ENCODE results near the gene CCDC136.

DNA sequence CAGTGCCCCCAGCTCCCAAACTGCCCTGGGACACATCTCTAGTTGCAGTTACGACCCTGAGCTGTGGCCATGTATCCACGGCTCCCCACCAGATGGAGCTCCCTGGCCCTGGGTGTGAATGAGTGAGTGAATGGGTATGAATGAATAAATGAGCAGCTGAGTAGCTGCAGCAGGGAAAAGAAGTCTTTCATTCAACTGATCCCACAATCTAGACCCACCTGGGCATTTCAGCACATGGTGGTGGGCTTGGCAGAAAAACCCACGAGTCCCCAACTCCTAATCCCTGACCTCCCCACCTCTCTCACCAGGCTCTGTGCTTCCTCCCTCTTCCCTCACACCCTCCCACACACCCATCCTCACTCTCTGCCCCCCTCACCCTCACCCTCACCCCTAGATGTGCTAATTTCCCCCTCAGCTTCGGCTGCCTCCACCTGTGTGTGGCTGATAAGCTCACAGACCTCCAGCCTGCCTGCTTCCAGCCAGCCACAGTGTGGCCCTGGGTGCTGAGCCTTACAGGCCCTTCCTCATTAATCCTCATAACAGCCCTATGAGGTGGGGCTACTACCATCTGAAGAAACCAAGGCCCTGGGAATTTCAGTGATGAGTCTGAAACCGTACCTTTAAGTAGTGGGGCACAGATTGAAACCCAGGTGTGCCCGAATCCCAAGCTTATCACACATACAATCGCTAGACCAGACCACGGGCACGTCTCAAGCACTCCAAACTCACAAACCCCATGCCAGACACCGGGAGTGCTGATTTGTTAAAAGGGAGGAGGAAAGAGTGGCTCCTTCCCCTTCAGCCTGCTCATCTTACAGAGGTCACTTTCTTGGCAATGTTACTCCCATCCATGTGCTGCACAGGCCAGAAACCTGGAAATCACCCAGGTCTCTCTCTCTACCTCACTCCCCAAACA is 68.6 kb downstream of the CCDC136 start:
- TF ChIP-seq EZH2 (IDR thresholded peaks at IDR 0.05) (no peak), POLR2AphosphoS5 (IDR thresholded peaks at IDR 0.05; ENCODE audit: borderline replicate concordance, low read depth, low read length) (no peak)

Measured in SK-N-MC (cell line).